ENCODE results near the gene SNX25. TPM values are rescaled to one million over a fixed set of nuclear protein-coding genes. Genes with fewer than 3 reads are reported as not detected.

The SNX25 gene
- total RNA-seq, 1 donor from 2014 or later, result 10.9 TPM

DNA sequence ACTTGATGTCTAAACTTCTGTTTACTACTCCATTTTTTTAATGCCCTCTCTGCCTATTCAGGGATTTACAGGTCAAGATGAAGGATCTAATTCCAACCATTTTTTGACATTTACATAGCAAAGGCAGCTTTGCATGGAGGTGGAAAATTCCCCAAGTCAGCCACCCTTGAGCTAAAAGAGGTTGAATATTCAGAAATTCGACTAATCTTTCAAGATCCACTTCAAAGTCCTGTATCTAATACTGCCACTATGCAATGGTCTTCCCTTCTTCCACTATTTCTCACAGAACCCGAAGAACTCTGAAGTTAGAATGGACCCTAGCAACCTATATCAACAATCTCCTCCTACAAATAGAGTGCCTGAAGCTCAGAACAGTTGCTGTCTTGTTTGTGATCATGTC, 27.2 kb upstream of the SNX25 start:
- TF ChIP-seq, protein P1, sequence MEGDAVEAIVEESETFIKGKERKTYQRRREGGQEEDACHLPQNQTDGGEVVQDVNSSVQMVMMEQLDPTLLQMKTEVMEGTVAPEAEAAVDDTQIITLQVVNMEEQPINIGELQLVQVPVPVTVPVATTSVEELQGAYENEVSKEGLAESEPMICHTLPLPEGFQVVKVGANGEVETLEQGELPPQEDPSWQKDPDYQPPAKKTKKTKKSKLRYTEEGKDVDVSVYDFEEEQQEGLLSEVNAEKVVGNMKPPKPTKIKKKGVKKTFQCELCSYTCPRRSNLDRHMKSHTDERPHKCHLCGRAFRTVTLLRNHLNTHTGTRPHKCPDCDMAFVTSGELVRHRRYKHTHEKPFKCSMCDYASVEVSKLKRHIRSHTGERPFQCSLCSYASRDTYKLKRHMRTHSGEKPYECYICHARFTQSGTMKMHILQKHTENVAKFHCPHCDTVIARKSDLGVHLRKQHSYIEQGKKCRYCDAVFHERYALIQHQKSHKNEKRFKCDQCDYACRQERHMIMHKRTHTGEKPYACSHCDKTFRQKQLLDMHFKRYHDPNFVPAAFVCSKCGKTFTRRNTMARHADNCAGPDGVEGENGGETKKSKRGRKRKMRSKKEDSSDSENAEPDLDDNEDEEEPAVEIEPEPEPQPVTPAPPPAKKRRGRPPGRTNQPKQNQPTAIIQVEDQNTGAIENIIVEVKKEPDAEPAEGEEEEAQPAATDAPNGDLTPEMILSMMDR (IDR thresholded peaks at IDR 0.05; ENCODE audit: unreplicated experiment), result no peak
- no peak for DNase-seq (ENCODE audit: low spot score in 2 of 2, unreplicated experiment in 2 of 2)
- peaks cover 5% of the 10 kb centered on the region for H3K4me1 Mint-ChIP-seq
- no peak overlapping the region for H3K4me3 Mint-ChIP-seq
- no peaks in the 10 kb centered on the region for H3K27me3 Mint-ChIP-seq (ENCODE audit: low read depth)
- no peak overlapping the region for H3K27ac Mint-ChIP-seq
- H3K36me3 Mint-ChIP-seq, result peaks cover 4% of the 10 kb centered on the region
- H3K9me3 Mint-ChIP-seq, result no peaks in the 10 kb centered on the region

DNA sequence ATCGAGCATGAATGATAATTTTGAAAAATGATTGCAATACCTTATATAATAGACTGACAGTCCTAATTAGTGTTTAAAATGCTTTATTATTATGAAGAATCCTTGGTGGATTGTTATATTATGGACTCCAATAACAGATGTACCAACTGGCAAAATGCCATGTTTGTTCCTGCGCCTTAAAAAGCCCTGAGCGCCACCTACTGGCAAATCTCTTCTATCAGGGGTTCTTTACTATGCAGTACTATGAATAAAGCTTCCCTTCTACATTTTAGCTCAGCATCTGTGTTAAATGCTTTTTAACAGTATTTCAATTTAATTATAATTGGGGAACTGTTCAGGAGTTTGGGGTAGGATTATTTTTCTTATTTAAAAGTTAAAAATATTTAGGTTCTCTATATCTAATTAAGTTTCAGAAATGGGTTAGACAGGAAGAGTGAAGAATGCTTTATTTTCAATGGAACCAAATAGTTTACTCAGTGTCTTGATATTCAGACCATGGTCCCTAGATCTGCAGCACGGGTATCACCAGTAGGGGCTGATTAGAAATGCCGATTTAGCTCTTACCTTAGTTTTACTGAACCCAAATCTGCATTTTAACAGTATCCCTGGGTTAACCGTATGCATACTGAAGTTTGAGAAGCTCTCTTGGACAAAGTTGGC, 25.6 kb upstream of the SNX25 start:
- Mint-ChIP-seq H3K4me1 (peaks cover 5% of the 10 kb centered on the region), H3K4me3 (no peak overlapping the region), H3K36me3 (peaks cover 7% of the 10 kb centered on the region), H3K27ac (no peak overlapping the region), H3K27me3 (ENCODE audit: low read depth) (no peaks in the 10 kb centered on the region), H3K9me3 (no peaks in the 10 kb centered on the region)
- DNase-seq (ENCODE audit: low spot score in 2 of 2, unreplicated experiment in 2 of 2), result peak; percentile 41 to 76
- TF ChIP-seq, protein P1 (IDR thresholded peaks at IDR 0.05; ENCODE audit: unreplicated experiment), result peak; percentile 54

DNA sequence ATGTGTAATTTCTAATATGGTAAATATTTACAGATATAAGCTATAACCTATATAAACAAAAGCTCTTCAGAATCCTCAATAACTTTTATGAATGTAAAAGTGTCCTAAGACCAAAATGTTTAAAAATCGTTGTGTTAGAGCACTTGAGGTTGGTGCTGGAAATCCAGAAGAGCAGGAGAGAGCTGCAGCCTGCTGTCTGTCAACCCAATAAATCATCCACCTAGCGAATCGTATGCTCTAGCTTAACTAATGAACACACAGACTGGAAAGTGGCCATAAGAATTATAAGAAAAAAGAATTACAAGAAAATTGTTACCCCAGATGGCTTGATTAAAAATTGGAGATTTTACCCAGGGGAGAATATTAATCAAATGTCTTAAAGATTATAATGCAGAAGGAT, 22.6 kb upstream of the SNX25 start:
- no peaks in the 10 kb centered on the region for H3K27me3 Mint-ChIP-seq (ENCODE audit: low read depth)
- no peak overlapping the region for H3K27ac Mint-ChIP-seq
- H3K4me3 Mint-ChIP-seq, result no peak overlapping the region
- H3K36me3 Mint-ChIP-seq, result peaks cover 18% of the 10 kb centered on the region
- peaks cover 5% of the 10 kb centered on the region for H3K4me1 Mint-ChIP-seq
- TF ChIP-seq, protein P1 (IDR thresholded peaks at IDR 0.05; ENCODE audit: unreplicated experiment), result no peak
- no peaks in the 10 kb centered on the region for H3K9me3 Mint-ChIP-seq
- no peak for DNase-seq (ENCODE audit: low spot score in 2 of 2, unreplicated experiment in 2 of 2)

GRCh38 chr4:185189606-185190305, 19.6 kb upstream of the SNX25 start:
- Mint-ChIP-seq H3K9me3 (no peaks in the 10 kb centered on the region), H3K36me3 (peaks cover 15% of the 10 kb centered on the region), H3K27ac (no peak overlapping the region), H3K27me3 (ENCODE audit: low read depth) (no peaks in the 10 kb centered on the region), H3K4me1 (peaks cover 3% of the 10 kb centered on the region), H3K4me3 (no peak overlapping the region)
- DNase-seq (ENCODE audit: low spot score in 2 of 2, unreplicated experiment in 2 of 2), result no peak
- TF ChIP-seq, protein P1 (IDR thresholded peaks at IDR 0.05; ENCODE audit: unreplicated experiment), result no peak

DNA sequence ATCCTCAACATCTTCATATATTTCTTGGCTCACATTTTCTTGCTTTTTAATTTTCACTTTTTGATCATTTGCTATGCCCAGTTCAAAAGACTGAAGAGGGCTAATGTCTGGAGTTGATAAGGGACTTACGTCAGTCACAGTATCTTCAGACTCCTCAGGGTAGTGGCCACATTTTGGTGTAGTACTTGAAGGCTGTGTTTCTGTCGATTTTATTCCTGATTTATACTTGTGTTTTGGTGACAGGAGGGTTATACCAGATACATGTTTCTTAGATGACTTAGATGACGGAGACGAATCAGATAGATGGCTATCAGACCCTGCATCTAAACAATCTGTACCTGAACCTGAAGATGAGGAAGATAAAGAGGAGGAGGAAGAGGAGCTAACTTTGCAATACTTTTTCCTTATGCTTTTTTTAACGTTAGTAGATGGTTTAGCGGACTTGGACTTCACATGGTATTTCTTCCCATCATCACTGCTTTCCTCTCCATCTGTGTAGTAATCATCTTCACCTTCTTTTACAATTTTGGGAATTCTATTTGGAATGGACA, 19.0 kb upstream of the SNX25 start:
- TF ChIP-seq, protein P1 (IDR thresholded peaks at IDR 0.05; ENCODE audit: unreplicated experiment), result no peak
- H3K27ac Mint-ChIP-seq, result no peak overlapping the region
- H3K9me3 Mint-ChIP-seq, result no peaks in the 10 kb centered on the region
- H3K36me3 Mint-ChIP-seq, result peaks cover 15% of the 10 kb centered on the region
- no peaks in the 10 kb centered on the region for H3K27me3 Mint-ChIP-seq (ENCODE audit: low read depth)
- H3K4me1 Mint-ChIP-seq, result peaks cover 3% of the 10 kb centered on the region
- no peak for DNase-seq (ENCODE audit: low spot score in 2 of 2, unreplicated experiment in 2 of 2)
- no peak overlapping the region for H3K4me3 Mint-ChIP-seq

All from mesothelial cell of epicardium (in vitro differentiated cells).